Memory B cell (primary cell): ENCODE results near the gene PCYT1A.
A peak's percentile ranks its signal among the peaks of the same experiment; 100 is the strongest.
"Not testable (repeated sequence)": the region's sequence is repeated elsewhere in the genome, so short reads cannot be mapped to it uniquely, and the experiment has no call there.

Experiments used
- ATAC-seq: fragments of 150-1000 bp; cut with Tn5 transposase; 2 replicates; pipeline ENCODE4 v1.10.0; 2021; ENCODE audit warnings: low read depth, mild to moderate bottlenecking, moderate library complexity
- DNase-seq, 2 donors: peaks; one replicate each; pipeline ENCODE4 v3.0.0; 2022; ENCODE audit warnings: low spot score in 2 of 2
- H3K27ac Mint-ChIP-seq: one replicate; pipeline ENCODE4 v1.8.0; 2022; ENCODE audit warnings: mild to moderate bottlenecking, moderate library complexity, mixed read lengths
- H3K27me3 Mint-ChIP-seq: one replicate; pipeline ENCODE4 v1.8.0; 2022; ENCODE audit warnings: mixed read lengths
- H3K36me3 Mint-ChIP-seq: one replicate; pipeline ENCODE4 v1.8.0; 2022; ENCODE audit warnings: mild to moderate bottlenecking, mixed read lengths
- H3K4me1 Mint-ChIP-seq: one replicate; pipeline ENCODE4 v1.8.0; 2022; ENCODE audit warnings: mixed read lengths
- H3K4me3 Mint-ChIP-seq: one replicate; pipeline ENCODE4 v1.8.0; 2022; ENCODE audit warnings: mild to moderate bottlenecking, moderate library complexity, mixed read lengths
- H3K9me3 Mint-ChIP-seq: one replicate; pipeline ENCODE4 v1.8.0; 2022; ENCODE audit warnings: mixed read lengths

Gene PCYT1A

GRCh38 chr3:196192036-196192523 lies 95.4 kb downstream of the PCYT1A start:
- peak; percentile 73 to 80 for DNase-seq

GRCh38 chr3:196189566-196190347 lies 97.8 kb downstream of the PCYT1A start:
- Mint-ChIP-seq H3K27ac (no peak overlapping the region), H3K4me3 (no peak overlapping the region), H3K36me3 (no peaks in the 10 kb centered on the region), H3K27me3 (no peaks in the 10 kb centered on the region), H3K4me1 (peaks cover 40% of the 10 kb centered on the region), H3K9me3 (no peaks in the 10 kb centered on the region)
- no peak for DNase-seq
- ATAC-seq = no peak

More at GRCh38 chr3:196192036-196192523, 95.4 kb downstream of the PCYT1A start:
- Mint-ChIP-seq H3K27me3 (no peaks in the 10 kb centered on the region), H3K4me1 (peaks cover 31% of the 10 kb centered on the region), H3K36me3 (no peaks in the 10 kb centered on the region), H3K4me3 (peak overlapping the region; percentile 78), H3K27ac (peak overlapping the region; percentile 100), H3K9me3 (no peaks in the 10 kb centered on the region)
- peak; percentile 76 for ATAC-seq

- H3K4me1 Mint-ChIP-seq = peaks cover 27% of the 10 kb centered on the region
- H3K27me3 Mint-ChIP-seq = no peaks in the 10 kb centered on the region
- peak overlapping the region; percentile 93 for H3K27ac Mint-ChIP-seq
- no peaks in the 10 kb centered on the region for H3K9me3 Mint-ChIP-seq
- peak overlapping the region; percentile 67 for H3K4me3 Mint-ChIP-seq
- ATAC-seq (peak; percentile 71), DNase-seq (peak in 1 of 2 donors; percentile 20)
- H3K36me3 Mint-ChIP-seq = no peaks in the 10 kb centered on the region
Measured at GRCh38 chr3:196186651-196187573, 100.6 kb downstream of the PCYT1A start.

GRCh38 chr3:196184881-196185280 lies 102.6 kb downstream of the PCYT1A start:
- Mint-ChIP-seq H3K9me3 (no peaks in the 10 kb centered on the region), H3K27me3 (no peaks in the 10 kb centered on the region), H3K4me1 (peaks cover 26% of the 10 kb centered on the region), H3K36me3 (no peaks in the 10 kb centered on the region), H3K4me3 (no peak overlapping the region), H3K27ac (no peak overlapping the region)
- DNase-seq (no peak), ATAC-seq (no peak)

GRCh38 chr3:196184169-196184432 lies 103.4 kb downstream of the PCYT1A start:
- H3K27me3 Mint-ChIP-seq, H3K9me3 Mint-ChIP-seq, DNase-seq, ATAC-seq, H3K4me3 Mint-ChIP-seq, H3K36me3 Mint-ChIP-seq: not testable (repeated sequence)
- H3K27ac Mint-ChIP-seq = peak overlapping the region; percentile 68
- peaks cover 34% of the 10 kb centered on the region for H3K4me1 Mint-ChIP-seq

- Mint-ChIP-seq H3K9me3 (no peaks in the 10 kb centered on the region), H3K36me3 (no peaks in the 10 kb centered on the region), H3K27me3 (no peaks in the 10 kb centered on the region), H3K27ac (peak overlapping the region; percentile 68), H3K4me1 (peaks cover 21% of the 10 kb centered on the region), H3K4me3 (no peak overlapping the region)
- no peak for DNase-seq
- ATAC-seq = no peak
Measured at GRCh38 chr3:196181127-196181546, 106.4 kb downstream of the PCYT1A start.

GRCh38 chr3:196180346-196180745 lies 107.2 kb downstream of the PCYT1A start:
- DNase-seq (no peak), ATAC-seq (no peak)
- Mint-ChIP-seq H3K27me3 (no peaks in the 10 kb centered on the region), H3K36me3 (no peaks in the 10 kb centered on the region), H3K4me1 (peaks cover 21% of the 10 kb centered on the region), H3K9me3 (no peaks in the 10 kb centered on the region), H3K4me3 (peak overlapping the region; percentile 77), H3K27ac (peak overlapping the region; percentile 92)
